GM23248 (cell line): ENCODE measurements around the gene TM4SF1. TPM values are rescaled to one million over a fixed set of nuclear protein-coding genes. Genes with fewer than 3 reads are reported as not detected.

Source experiments
- DNase-seq: peaks from one replicate; pipeline ENCODE4 v3.0.0-alpha.2; 2015
- H2AFZ ChIP-seq: fragments of 200-600 bp; sonication (generic); 2 replicates; pipeline ENCODE4 v1.6.1; 2016; ENCODE audit warnings: antibody characterized with exemption
- H3F3A ChIP-seq: fragments of 200-600 bp; sonication (generic); 2 replicates; pipeline ENCODE4 v1.6.1; 2016; ENCODE audit warnings: mild to moderate bottlenecking, antibody characterized with exemption, mixed run types; ENCODE audit not compliant: insufficient read depth
- H3K27ac ChIP-seq: fragments of 200-600 bp; sonication (generic); 2 replicates; pipeline ENCODE4 v1.5.1; 2016; ENCODE audit warnings: mild to moderate bottlenecking
- H3K27me3 ChIP-seq: fragments of 200-600 bp; sonication (generic); replicated peaks from 2 replicates; pipeline ENCODE4 v1.6.1; 2016; ENCODE audit warnings: mild to moderate bottlenecking; ENCODE audit not compliant: insufficient read depth
- H3K36me3 ChIP-seq: fragments of 200-600 bp; sonication (generic); 2 replicates; pipeline ENCODE4 v1.6.1; 2016; ENCODE audit warnings: low read depth, mild to moderate bottlenecking
- H3K4me1 ChIP-seq: fragments of 200-600 bp; sonication (generic); 2 replicates; pipeline ENCODE4 v1.6.1; 2016; ENCODE audit warnings: mild to moderate bottlenecking; ENCODE audit not compliant: insufficient read depth
- H3K4me2 ChIP-seq: fragments of 200-600 bp; sonication (generic); one replicate; pipeline ENCODE4 v1.6.1; 2016; ENCODE audit warnings: mild to moderate bottlenecking; ENCODE audit not compliant: unreplicated experiment
- H3K4me3 ChIP-seq: fragments of 200-600 bp; sonication (generic); 2 replicates; pipeline ENCODE4 v1.5.1; 2016; ENCODE audit warnings: mild to moderate bottlenecking
- H3K79me2 ChIP-seq: fragments of 200-600 bp; sonication (generic); 2 replicates; pipeline ENCODE4 v1.6.1; 2016; ENCODE audit warnings: mild to moderate bottlenecking; ENCODE audit not compliant: insufficient read depth
- H3K9ac ChIP-seq: fragments of 200-600 bp; sonication (generic); 2 replicates; pipeline ENCODE4 v1.6.1; 2016; ENCODE audit warnings: mild to moderate bottlenecking
- H3K9me2 ChIP-seq: fragments of 200-600 bp; sonication (generic); 2 replicates; pipeline ENCODE4 v1.6.1; 2016; ENCODE audit warnings: mixed run types, mild to moderate bottlenecking, moderate library complexity; ENCODE audit not compliant: insufficient read depth
- H3K9me3 ChIP-seq: fragments of 200-600 bp; sonication (generic); one replicate; pipeline ENCODE4 v1.6.1; 2017; ENCODE audit warnings: low read depth
- H4K20me1 ChIP-seq: fragments of 200-600 bp; sonication (generic); 2 replicates; pipeline ENCODE4 v1.6.0; 2016; ENCODE audit not compliant: insufficient read depth
- EZH2 ChIP-seq: fragments of 200-600 bp; sonication (generic); IDR thresholded peaks from 2 replicates; pipeline ENCODE4 v1.6.1; 2018; ENCODE audit warnings: antibody characterized with exemption, mild to moderate bottlenecking; ENCODE audit not compliant: insufficient read depth, poor library complexity, severe bottlenecking
- EZH2phosphoT487 ChIP-seq: fragments of 200-600 bp; sonication (generic); IDR thresholded peaks from 2 replicates; pipeline ENCODE4 v1.6.1; 2018; ENCODE audit warnings: antibody characterized with exemption, moderate library complexity, mild to moderate bottlenecking, low read depth; ENCODE audit not compliant: insufficient read depth
- WGBS, 2 experiments: methylation state at CpG; one replicate each; pipeline ENCODE4 v1.1.6; 2015 to 2017; ENCODE audit warnings: low lambda C conversion rate in 2 of 2, low coverage in 1 of 2; ENCODE audit errors: missing lambda C conversion rate in 2 of 2; 5-methylcytosine and 5-hydroxymethylcytosine counted together
- in situ Hi-C: fragments of 300-500 bp; cut with MboI; formaldehyde crosslinking; loops from 2 replicates; pipeline ENCODE4 v1.15.0; 2020
- polyA plus RNA-seq: library from polyadenylated mRNA; unstranded; fragments of >200 nt; fragmentation: Nextera tagmentation; extraction: Ambion mirVana; gene quantifications from 2 replicates; pipeline ENCODE4 v1.2.1, GENCODE V29; 2016
- total RNA-seq: library from RNA; depleted of rRNA; stranded (reverse); fragments of >200 nt; shearing (Covaris generic); gene quantifications from 2 replicates; pipeline ENCODE4 v1.2.3, GENCODE V29; 2014

The TM4SF1 gene
- total and polyA plus RNA-seq, 2 experiments from 2014 or later = 10.5 to 10.7 TPM

DNA sequence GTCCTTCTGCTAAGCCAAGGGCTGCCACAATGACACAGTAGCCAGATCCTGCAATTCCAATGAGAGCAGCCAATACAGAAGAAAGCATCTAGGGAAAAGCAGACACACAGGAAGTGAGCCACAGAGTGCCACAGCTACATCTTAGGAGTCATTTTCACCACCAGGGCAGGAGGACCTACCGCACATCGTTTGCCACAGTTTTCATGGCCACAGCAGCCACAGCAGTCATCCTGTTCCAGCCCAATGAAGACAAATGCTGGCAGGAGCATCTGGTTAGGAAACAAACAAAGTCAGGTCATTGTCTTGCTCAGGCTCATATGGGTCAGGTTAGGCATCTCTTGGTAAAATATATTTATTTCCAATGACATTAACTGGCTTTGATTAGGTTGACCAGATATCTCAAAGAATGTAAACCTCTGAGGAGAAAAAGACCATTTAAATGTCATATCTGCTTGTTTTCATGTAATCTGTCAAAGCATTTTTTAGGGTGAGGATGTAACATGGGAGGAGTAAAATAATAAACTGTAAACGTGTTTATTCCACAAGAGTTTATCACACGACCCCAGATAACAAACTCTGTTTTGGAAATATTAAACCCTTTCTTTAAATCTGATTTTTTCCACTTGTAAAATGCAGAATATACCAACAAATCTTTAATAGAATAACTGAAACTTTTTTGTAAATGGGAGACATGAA is 1.8 kb downstream of the TM4SF1 start:
- no peaks in the 10 kb centered on the region for H4K20me1 ChIP-seq
- no peak for DNase-seq
- no peaks in the 10 kb centered on the region for H3K9me2 ChIP-seq
- peaks cover 58% of the 10 kb centered on the region for H3K4me1 ChIP-seq
- H3K4me3 ChIP-seq = no peak overlapping the region
- no peak overlapping the region for H2AFZ ChIP-seq
- in situ Hi-C loops = no loop called here
- H3K79me2 ChIP-seq = no peaks in the 10 kb centered on the region
- H3K4me2 ChIP-seq = no peak overlapping the region
- whole genome bisulfite sequencing, 2 experiments = 68 to 70% methylated on average over 4 of the region's 4 CpGs
- H3K9me3 ChIP-seq = no peaks in the 10 kb centered on the region
- no peak overlapping the region for H3K9ac ChIP-seq
- H3K36me3 ChIP-seq = no peaks in the 10 kb centered on the region
- H3K27me3 ChIP-seq = no peaks in the 10 kb centered on the region
- TF ChIP-seq EZH2 (no peak), EZH2phosphoT487 (no peak)
- H3F3A ChIP-seq = peaks cover 66% of the 10 kb centered on the region
- H3K27ac ChIP-seq = no peak overlapping the region

DNA sequence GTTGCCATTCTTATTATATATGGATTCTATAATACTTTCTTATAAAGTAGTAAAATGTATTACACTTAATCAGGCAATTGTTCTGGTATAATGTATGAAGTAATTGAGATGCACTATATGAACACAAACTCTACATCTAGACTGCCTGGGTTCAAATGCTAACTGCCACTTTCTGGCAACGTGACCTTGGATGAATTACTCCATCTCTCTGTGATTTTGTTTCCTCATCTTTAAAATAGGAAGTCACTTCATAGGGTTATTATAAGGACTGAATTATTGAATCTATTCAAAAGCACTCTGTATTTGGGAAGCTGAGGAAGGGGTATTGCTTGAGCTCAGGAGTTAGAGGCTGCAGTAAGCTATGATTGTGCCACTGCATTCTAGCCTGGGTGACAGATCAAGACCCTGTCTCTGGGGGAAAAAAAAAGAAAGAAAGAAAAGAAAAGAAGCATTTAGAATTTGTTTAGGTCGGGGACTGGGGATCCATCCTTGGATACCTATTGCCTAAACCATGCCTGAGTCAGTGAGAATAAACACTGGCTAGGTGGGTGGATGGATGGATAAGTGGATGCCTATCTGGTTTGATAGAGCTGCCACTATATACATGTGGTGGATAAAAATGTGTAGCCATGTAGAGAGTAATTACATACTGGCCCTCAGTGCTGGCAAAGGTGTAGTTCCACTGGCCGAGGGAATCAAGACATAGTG is 2.5 kb downstream of the TM4SF1 start:
- Histone ChIP-seq H4K20me1 (no peaks in the 10 kb centered on the region), H3K4me3 (no peak overlapping the region), H3F3A (peaks cover 73% of the 10 kb centered on the region), H3K9me3 (no peaks in the 10 kb centered on the region), H3K27me3 (no peaks in the 10 kb centered on the region), H3K4me1 (peaks cover 62% of the 10 kb centered on the region), H3K36me3 (no peaks in the 10 kb centered on the region), H3K9ac (no peak overlapping the region), H3K79me2 (no peaks in the 10 kb centered on the region), H3K27ac (peak overlapping the region; percentile 61; the same call in 1 of the 2 replicates), H3K9me2 (no peaks in the 10 kb centered on the region), H3K4me2 (no peak overlapping the region), H2AFZ (no peak overlapping the region)
- in situ Hi-C loops = no loop called here
- no peak for DNase-seq
- no peak for TF ChIP-seq EZH2phosphoT487
- TF ChIP-seq EZH2 = no peak
- 95 to 100% methylated on average over 3 of the region's 3 CpGs for WGBS, 2 experiments

DNA sequence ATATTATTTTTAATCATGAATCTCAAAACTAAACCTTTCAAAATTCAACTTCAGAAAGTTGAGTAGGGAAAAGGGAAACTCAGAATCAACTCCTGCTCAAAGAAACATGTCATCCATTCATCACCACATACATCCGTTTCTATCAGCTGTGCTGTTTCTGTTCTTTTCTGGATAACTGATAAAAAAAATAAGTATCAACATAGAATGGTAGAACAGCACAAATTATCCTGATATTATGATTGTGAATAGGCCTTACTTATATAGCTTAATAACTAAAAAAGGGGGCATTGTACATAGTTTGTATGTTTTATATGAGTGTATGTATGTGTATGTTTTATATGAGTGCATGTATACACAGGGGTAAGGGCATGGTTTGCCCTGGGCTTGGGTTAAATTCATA is 3.1 kb downstream of the TM4SF1 start:
- TF ChIP-seq EZH2 = no peak
- no peak for TF ChIP-seq EZH2phosphoT487
- Histone ChIP-seq H3K4me3 (no peak overlapping the region), H3K4me2 (no peak overlapping the region), H3K9me2 (no peaks in the 10 kb centered on the region), H3F3A (peaks cover 79% of the 10 kb centered on the region), H3K4me1 (peaks cover 62% of the 10 kb centered on the region), H3K9me3 (no peaks in the 10 kb centered on the region), H3K27me3 (no peaks in the 10 kb centered on the region), H4K20me1 (no peaks in the 10 kb centered on the region), H3K79me2 (no peaks in the 10 kb centered on the region), H3K36me3 (no peaks in the 10 kb centered on the region), H2AFZ (no peak overlapping the region), H3K27ac (peak overlapping the region; percentile 61; the same call in 1 of the 2 replicates), H3K9ac (no peak overlapping the region)
- in situ Hi-C loops = no loop called here
- WGBS, 2 experiments = 57 to 64% methylated on average over 1 of the region's 1 CpG
- DNase-seq = no peak

DNA sequence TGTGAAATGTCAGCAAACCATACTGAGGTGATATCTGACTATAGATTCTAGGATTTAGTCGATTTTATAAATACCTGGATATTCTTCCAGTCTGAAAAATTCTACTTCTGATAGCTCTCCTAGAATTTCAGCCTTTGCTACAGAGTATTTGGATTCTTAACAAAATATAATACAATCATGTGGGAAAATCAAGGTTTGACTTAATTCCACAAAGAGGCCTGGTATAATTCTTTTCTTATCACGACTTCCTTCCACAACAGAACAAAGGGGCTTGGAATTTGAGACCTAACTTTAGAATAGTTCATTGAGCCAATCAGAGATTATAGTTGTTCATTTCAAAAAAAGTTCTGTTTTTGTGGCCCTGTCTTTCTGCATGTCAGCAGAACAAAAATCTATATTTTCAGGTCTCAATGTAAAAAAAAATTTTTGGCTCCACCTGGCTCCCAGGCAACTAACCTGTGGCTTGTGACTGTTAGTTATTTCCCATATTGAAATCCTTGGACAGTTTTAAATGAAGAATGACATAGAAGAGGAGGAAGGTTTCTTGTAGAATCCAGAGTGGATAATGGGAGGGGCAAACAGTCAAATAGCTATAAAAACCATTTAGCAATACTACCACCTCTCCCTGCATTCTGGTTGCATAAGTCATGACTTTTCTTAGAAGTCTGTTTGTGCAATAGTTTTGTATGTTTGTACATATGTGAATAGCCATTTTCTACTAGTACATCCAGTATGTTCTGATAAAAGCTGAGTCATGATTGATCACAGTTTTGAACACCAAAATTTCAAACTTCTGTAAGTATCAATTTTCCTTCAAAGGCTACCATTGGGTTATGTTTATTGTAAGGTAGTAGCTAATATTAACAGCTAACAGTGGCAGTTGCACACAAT is 4.0 kb downstream of the TM4SF1 start:
- H3K36me3 ChIP-seq = no peaks in the 10 kb centered on the region
- H3K79me2 ChIP-seq = no peaks in the 10 kb centered on the region
- 73 to 76% methylated on average over 2 of the region's 2 CpGs for WGBS, 2 experiments
- no peaks in the 10 kb centered on the region for H3K27me3 ChIP-seq
- DNase-seq = peak; percentile 92
- H3K4me2 ChIP-seq = peak overlapping the region; percentile 38
- TF ChIP-seq EZH2phosphoT487 (no peak), EZH2 (no peak)
- no peaks in the 10 kb centered on the region for H3K9me3 ChIP-seq
- H3K27ac ChIP-seq = peak overlapping the region; percentile 61
- H3K4me3 ChIP-seq = no peak overlapping the region
- no peaks in the 10 kb centered on the region for H3K9me2 ChIP-seq
- no peak overlapping the region for H2AFZ ChIP-seq
- peaks cover 60% of the 10 kb centered on the region for H3K4me1 ChIP-seq
- in situ Hi-C loops = no loop called here
- no peak overlapping the region for H3K9ac ChIP-seq
- H3F3A ChIP-seq = peaks cover 88% of the 10 kb centered on the region
- H4K20me1 ChIP-seq = no peaks in the 10 kb centered on the region
